Measurements from ENCODE around the gene SYT17.
A peak's percentile ranks its signal among the peaks of the same experiment; 100 is the strongest.

SYT17 gene, protein sequence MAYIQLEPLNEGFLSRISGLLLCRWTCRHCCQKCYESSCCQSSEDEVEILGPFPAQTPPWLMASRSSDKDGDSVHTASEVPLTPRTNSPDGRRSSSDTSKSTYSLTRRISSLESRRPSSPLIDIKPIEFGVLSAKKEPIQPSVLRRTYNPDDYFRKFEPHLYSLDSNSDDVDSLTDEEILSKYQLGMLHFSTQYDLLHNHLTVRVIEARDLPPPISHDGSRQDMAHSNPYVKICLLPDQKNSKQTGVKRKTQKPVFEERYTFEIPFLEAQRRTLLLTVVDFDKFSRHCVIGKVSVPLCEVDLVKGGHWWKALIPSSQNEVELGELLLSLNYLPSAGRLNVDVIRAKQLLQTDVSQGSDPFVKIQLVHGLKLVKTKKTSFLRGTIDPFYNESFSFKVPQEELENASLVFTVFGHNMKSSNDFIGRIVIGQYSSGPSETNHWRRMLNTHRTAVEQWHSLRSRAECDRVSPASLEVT

DNA sequence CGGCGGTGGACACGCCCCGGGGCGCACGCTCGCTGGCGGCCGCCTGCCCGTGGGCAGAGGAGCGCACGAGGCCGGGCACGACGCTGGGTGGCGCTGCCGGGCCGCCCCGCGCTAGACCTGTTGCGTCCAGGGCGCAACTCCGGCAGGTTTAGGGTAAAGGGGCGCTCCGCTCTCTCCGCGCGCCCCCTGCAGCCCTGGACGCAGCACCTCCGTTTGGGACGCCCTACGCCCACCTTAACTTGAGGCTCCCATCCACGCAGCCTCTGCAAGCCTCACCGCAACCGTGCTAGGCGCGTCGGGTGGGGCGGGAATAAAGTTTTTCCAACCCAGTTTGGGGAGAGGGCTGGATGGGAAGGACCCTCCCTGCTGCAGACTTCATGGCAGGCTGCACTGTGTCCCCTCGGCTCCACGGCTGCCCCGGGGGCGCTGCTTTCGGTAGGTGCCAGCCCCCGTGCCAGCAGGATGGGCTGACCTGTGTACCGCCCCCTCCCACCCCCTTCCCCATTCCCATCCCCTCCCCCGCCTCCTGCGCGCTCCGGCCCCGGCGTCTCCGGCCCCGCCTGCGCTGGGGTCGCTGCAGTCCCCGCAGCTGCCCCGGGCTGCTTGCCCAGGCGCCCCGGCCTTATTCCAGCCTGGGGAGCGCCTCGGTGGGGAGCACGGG is at the start of gene SYT17:
TSS of gene SYT17 (plus strand) at position 531 of the 661 bp plus-strand sequence. CDS start 407 bp downstream, outside the sequence.
- DNase-seq: peak in 47 of 51 donors; percentile 10 to 88 (median 57)

DNA sequence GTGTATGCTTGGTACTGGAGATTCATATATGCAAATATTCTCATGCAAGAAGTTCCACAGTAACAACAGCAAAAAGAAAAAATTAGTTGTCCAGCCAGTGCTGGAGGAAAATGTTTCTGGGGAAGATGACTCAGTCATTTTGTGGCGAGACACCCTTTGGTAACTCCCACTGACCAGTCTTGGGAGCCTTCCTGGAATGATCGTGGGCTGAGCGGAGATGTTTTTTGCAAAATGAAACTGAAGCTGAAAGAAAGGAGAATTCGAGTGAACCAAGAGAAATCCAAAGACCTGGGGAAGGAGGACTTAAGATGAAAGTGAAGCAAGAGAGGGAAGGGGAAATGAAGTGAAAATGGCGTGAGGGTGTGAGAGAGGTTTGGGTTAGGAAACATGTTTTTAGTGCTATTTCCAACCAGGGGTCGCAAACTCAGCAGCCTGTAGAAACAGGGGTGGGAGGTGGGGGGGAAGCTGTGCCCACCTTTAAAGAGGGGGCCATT is 49.1 kb upstream of the SYT17 start:
- peak in 12 of 51 donors; percentile 10 to 39 (median 26) for DNase-seq

DNA sequence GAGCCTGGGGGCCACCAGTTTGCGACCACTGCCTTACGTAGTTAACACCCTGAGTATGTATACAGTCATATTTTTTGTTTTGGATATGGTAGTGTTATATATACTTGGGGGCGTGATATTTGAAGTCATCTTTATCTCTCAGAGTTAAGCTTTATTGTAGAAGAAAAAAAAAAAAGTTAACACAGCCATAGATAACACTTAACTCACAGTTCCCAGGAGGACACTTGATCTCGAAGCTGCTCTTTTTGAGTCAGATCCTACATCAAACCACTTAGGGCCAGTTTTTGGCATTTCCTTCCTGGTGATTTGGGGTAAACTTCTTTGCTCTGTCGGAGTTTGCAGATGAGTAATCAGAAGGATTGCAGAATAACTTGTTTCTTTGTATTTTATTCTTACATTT is 48.5 kb upstream of the SYT17 start:
- no peak for DNase-seq

DNA sequence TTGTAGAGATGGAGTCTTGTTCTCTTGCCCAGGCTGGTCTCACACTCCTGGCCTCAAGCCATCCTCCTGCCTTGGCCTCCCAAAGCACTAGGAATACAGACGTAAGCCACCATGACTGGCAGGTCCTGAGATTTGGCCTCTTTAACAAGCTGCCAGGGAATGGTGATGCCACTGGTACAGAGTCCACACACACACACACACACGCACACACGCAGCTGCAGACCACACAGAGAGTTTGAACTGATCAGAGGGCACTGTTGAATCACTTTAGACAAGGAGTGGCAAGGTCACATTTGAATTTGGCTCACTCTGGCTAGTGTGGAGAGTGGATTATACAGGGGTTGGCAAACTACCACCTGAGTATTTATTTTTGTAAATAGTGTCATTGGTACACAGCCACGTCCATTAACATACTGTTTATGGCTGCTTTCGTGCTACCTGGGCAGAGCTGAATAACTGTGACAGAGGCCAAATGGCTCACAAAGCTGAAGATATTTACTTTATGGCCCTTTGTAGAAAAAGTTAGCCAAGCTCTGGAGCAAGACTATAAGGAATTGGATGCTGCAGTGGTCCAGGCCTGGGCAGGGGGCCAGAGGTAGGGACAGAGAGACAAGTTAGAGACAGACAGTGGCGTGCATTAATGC is 44.4 kb upstream of the SYT17 start:
- no peak for DNase-seq

DNA sequence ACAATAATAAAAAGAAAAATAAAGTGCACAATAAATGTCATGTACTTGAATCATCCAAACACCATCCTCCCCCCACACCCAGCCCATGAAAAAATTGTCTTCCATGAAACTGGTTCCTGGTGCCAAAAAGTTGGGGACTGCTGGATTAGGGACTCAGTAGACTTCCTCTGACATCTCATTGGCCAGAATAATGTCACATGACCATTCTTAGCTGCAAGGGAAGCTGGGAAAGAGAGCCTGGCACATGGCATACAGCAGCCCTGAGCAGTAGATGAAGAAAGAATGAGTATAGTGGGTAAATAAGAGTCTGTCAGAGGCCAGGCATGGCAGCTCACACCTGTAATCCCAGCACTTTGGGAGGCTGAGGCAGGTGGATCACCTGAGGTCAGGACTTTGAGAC is 41.7 kb upstream of the SYT17 start:
- no peak for DNase-seq

DNA sequence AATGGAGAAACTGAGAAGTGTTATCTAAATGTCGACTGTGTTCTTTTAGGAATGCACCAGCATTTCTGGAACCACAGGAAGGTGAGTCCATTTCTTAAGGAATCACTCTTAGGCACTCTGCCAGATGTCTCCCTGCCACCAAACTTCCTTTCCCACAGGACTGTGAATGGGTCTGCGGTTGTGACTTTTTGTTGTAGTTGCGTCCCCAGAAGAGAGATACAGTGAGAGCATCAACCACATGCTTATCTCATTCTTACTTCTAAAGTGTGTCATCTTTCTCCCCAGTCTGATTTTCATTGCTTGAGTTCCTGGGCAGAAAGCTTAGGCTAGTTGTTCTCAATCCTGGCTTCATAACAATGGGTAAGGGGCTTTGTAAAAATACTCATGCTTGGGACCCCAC is 40.8 kb upstream of the SYT17 start:
- DNase-seq: no peak

DNA sequence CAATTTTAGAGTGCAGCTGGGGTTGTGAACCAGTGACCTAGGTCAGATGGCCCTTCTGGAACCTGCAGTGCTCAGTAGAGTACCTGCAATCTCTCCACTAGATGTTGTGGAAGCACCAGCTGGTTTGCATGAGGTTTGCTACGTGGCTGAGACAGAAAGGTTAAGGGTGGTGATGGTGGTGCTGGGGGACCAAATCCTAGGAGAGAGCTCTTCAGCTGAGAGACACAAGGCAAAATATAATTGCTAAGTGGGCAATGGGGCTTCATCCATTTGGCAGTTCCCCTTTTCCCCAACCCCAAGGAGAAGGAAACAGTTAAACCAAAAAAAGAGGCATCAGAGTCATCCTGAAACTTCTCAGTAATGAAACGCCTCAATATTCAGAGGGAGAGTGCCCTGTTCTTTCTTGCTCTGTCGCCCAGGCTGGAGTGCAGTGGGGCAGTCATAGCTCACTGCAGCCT is 40.3 kb upstream of the SYT17 start:
- peak in 1 of 51 donors; percentile 1 for DNase-seq

DNA sequence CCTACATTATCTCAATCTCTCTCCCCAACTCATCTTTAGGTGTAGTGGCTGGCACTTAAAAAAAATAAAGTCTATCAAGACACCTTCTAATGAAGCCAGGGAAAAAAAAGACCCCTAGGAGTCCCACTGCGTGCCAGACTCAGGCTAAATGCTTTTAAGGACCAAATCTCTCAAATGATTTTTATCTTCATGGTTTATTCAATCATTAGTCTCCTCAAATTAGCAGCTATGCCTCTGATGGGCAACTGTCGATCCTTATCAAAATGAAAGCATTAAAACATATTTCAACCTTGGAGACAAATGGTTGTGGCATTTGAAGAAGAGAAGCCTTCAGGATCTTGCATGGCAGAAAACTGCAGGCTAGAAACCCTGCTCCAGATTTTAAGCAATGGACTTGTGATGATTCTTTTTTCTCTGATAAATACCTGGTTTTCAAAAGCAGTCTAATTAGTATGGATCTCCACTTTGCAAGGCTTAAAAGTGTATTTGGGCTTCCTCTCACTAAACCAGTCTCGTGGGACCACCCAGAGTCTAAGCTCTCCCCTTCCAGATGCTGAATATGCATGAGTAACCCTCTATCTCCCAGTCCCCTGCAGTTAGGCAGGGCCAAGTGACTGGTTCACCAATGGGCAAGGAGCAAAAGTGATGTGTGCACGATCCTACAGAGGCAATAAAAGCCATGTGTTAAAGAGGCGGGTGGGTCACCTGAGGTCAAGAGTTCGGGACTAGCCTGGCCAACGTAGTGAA is 39.4 kb upstream of the SYT17 start:
- DNase-seq: no peak

DNA sequence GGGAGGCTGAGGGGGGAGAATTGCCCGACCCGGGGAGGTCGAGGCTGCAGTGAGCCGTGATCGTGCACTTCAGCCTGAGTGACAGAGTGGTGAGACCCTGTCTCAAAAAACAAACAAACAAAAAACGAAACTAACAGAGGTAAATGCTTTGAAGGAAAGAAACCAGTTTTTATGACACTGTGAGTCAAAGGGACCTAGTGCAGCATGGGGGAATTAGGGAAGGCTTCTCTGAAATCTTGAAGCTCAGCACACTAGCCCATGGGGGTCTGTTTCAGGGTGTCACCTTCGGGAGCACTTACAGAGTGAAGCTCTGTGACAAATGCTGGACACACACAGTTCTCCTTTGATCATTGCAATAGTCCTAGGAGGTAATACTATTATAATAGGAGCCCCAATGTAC is 37.7 kb upstream of the SYT17 start:
- no peak for DNase-seq

DNA sequence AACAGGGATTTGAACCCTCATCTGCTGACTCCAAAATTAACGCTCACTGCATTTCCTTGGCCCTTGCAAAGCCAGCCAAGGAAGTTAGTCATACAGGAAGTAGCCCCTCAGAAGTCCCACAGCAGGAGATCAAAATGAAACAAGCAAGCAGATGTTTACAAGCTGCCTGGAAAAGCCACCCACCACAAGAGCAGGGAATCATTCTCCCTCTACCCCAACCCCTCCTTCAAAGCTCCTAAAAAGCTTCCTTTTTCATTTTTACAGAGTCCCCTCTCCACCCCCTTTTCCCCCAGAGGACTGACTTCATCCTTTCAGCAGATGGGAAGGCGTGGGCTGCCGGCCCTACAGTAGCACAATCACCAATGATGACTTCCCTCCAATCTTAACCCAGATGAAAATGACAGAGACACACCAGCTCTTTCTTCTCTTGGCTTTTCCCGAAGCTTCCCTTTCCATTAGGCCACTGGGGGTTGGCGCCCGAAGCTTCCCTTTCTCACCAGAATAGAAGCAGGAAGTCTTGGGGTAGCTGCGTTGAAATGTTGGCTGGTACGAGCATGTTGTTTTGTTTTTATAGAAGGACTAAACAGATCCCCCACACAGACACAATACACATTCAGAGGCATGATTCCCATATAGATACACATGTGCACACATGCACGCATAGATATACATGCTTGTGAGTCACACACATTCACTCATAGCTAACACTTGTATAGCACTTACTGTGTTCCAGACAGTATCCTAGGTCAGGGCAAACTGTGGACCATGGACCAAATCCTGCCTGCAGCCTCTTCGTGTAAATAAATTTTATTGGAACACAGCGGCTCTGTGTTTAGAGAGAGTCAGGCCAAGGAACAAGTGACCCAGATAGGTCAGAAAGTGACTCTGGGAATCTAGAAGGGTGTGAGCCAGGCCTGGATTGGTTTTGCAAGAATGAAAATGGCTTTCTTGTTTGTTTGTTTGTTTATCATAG is 36.9 kb upstream of the SYT17 start:
- DNase-seq: peak in 10 of 51 donors; percentile 6 to 50 (median 32)

DNA sequence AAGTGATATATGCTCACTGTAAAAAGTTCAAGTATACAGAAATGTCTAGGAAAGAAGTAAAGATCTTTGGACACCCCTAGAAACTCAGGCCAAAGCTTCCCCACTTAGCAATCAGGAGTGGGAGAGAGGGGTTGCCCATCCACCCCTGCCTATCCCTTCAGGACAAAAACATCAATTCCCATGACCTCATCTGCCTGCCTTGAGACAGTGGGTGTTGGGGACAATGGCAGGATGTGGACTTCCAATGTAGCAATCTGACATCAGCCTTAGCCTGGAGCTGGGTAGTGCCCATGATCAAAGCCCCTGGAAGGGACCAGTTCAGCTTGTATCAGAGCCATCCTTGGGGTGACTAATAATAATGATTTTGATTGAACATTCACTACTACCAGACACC is 36.2 kb upstream of the SYT17 start:
- DNase-seq: no peak

DNA sequence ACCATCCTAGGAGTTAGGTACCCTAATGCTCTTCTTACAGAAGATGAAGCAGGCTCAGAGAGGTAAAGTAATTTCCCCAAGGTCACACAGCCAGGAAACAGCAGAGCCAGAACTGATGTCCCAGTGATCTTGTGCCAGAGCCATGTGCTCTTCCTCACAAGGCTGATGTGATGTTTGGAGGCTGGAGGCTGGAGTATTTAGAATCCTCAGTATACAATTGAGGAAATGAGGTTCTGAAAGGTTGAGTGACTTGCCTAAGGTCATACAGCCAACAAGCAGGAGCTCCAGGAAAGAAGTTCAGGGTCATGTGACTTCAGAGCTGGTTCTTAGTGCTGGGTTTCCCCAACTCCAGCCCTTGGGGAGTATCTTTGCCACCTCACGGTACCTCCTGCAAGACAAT is 35.8 kb upstream of the SYT17 start:
- DNase-seq: no peak

DNA sequence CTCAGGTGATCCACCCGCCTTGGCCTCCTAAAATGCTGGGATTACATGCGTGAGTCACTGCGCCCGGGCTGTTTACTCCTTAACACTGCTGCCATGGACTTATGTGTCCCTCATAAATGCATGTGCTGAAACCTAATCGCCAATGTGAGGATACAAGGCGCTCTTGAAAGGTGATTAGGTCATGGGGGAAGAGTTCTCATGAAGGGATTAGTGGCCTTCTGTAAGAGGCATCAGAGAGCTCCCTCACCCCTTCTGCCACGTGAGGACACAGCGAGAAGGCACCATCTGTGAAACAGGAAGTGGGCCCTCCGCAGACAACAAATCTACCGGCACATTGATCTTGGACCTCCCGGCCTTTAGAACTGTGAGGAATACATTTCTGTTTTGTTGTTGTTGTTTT is 35.1 kb upstream of the SYT17 start:
- DNase-seq: no peak

DNA sequence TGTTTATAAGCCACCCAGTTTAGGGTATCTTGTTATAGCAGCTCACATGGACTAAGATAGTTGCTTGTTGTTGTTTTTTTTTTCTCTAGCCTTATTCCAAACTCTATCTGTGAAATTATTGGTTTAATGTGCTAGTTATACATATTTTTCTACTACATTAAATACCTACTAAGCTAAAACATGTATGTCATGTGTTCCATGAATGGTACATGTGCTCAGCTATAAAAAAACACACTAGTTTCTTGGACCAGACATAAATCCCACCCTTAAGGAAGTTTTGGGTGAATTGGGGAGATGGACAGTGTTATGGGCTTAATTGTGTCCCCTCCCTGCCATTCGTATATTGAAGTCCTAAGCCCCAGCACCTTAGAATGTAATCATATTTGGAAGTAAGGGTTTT is 34.4 kb upstream of the SYT17 start:
- no peak for DNase-seq

DNA sequence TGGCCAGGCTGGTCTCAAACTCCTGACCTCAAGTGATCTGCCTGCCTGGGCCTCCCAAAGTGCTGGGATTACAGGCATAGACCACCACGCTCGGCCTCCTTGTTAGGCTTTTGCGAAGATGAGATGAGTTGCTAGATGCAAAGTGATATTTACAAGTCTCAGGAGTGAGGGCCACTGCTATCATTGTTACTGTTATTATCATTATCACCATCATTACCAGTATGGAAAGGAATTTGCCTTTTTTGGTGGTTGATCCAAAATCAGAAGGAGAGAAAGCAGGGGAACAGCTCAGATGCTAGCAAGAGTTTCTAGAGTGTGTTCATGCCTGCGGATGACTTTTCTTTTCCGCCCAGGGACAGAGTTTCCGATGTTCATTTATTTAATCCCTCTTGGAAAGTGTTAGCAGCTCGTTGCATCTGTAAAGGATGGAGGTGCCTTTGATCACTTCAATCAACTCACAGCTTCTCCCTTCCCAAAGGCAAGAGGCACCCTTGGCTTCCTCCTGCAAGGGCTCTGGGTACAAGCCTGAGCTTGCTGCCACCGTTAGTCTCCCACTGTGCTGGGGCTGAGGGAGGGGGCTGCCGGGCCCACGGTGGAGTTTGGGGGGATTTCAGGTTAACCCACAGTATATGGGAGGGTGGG is 32.7 kb upstream of the SYT17 start:
- no peak for DNase-seq

DNA sequence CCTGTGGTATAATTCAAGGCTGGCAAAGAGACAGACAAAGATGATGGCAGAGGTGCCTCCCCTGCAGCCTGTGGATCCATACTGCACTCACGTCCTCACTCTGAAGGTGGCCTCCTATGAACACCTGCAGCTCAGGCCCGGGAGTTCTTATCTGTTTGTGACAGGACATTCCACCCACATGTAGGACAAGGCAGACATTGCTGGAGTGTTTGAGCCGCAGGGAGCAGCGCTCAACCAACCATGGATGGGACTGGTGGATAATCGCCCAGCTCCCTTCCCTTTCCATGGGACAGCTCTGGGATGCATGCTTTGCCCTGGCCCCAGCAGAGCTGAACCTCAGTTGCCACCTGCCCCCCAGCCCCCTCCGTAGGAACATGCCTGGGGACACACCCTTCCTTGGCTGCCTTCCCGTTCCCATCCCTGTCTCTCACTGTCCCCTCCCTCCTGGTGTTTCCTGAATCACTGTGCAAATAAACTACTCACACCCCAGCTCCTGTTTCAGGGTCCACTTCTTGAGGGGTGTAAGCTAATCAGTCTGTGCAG is 32.1 kb upstream of the SYT17 start:
- DNase-seq: no peak

DNA sequence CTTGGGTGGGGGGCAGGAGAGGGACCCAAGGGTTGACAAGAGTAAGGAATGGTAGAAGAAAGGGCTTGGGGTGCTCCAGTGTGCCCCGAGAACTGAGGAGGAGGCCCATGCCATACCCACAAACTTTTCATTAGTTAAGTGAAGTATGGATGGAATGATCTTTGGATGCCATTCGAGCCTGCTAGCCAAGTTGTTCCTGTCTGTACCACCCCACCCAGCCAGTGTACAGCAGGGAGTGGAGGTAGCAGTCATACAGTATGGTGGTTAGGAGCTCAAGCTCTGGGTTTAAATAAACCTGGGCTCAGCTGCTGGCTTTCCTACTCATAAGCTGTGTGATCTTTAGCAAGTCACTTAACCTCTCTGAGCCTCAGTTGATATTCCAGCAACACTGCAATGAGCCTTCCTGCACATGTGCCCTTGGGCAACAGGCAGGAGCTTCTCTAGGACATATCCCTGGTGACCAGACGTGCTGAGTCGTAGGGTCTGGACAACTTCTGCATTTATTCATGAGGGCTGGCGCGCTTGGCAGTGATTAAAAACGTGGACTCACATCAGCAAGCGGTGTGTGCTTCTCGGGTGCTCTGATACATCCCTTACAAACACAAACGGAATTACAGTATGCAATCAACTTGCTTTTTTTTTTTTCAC is 31.4 kb upstream of the SYT17 start:
- DNase-seq: peak in 2 of 51 donors; percentile 8 to 17
